HEK293 (cell line): ENCODE data around the gene KLK13.

Source experiments
- BCL11A ChIP-seq: fragments of 450-650 bp; formaldehyde crosslinking; IDR thresholded peaks from 2 replicates; pipeline ENCODE4 v1.5.1; 2016; ENCODE audit warnings: low read depth, missing biosample characterization, missing genetic modification characterization
- FEZF1 ChIP-seq: fragments of 450-650 bp; formaldehyde crosslinking; IDR thresholded peaks from 2 replicates; pipeline ENCODE4 v1.5.1; 2016; ENCODE audit warnings: missing biosample characterization, missing genetic modification characterization
- MYNN ChIP-seq: fragments of 450-650 bp; formaldehyde crosslinking; IDR thresholded peaks from 2 replicates; pipeline ENCODE4 v1.5.1; 2016; ENCODE audit warnings: missing biosample characterization, missing genetic modification characterization, borderline replicate concordance
- RBAK ChIP-seq: fragments of 450-650 bp; formaldehyde crosslinking; IDR thresholded peaks from 2 replicates; pipeline ENCODE4 v1.5.1; 2016; ENCODE audit warnings: missing biosample characterization, missing genetic modification characterization
- SP3 ChIP-seq: fragments of 450-650 bp; formaldehyde crosslinking; IDR thresholded peaks from 2 replicates; pipeline ENCODE4 v1.5.1; 2016; ENCODE audit warnings: missing biosample characterization, missing genetic modification characterization
- ZIC2 ChIP-seq: fragments of 450-650 bp; formaldehyde crosslinking; IDR thresholded peaks from 2 replicates; pipeline ENCODE4 v1.5.1; 2016; ENCODE audit warnings: missing biosample characterization, missing genetic modification characterization
- ZNF112 ChIP-seq: fragments of 450-650 bp; formaldehyde crosslinking; IDR thresholded peaks from 2 replicates; pipeline ENCODE4 v1.5.0; 2017; ENCODE audit warnings: missing biosample characterization, missing genetic modification characterization
- ZNF133 ChIP-seq: fragments of 450-650 bp; formaldehyde crosslinking; IDR thresholded peaks from 2 replicates; pipeline ENCODE4 v1.5.1; 2016; ENCODE audit warnings: missing biosample characterization, missing genetic modification characterization
- ZNF2 ChIP-seq: fragments of 450-650 bp; formaldehyde crosslinking; IDR thresholded peaks from 2 replicates; pipeline ENCODE4 v1.5.1; 2016; ENCODE audit warnings: missing biosample characterization, missing genetic modification characterization
- ZNF223 ChIP-seq: fragments of 450-650 bp; formaldehyde crosslinking; IDR thresholded peaks from 2 replicates; pipeline ENCODE4 v1.5.1; 2016; ENCODE audit warnings: missing biosample characterization, missing genetic modification characterization
- ZNF335 ChIP-seq: fragments of 450-650 bp; formaldehyde crosslinking; conservative IDR thresholded peaks from 2 replicates; pipeline ENCODE4 v1.5.1; 2016; ENCODE audit warnings: missing biosample characterization, missing genetic modification characterization
- ZNF626 ChIP-seq: fragments of 450-650 bp; sonication (Bioruptor Pico); formaldehyde crosslinking; IDR thresholded peaks from 2 replicates; pipeline ENCODE4 v1.5.1; 2018; ENCODE audit warnings: missing biosample characterization, missing genetic modification characterization, inconsistent platforms
- ZNF785 ChIP-seq: fragments of 450-650 bp; formaldehyde crosslinking; IDR thresholded peaks from 2 replicates; pipeline ENCODE4 v1.5.1; 2016; ENCODE audit warnings: missing biosample characterization, missing genetic modification characterization
- ZXDB ChIP-seq: fragments of 450-650 bp; formaldehyde crosslinking; IDR thresholded peaks from 2 replicates; pipeline ENCODE4 v1.5.1; 2016; ENCODE audit warnings: missing biosample characterization, missing genetic modification characterization
- TF ChIP-seq, protein P1 (sequence below): fragments of 450-650 bp; formaldehyde crosslinking; IDR thresholded peaks from 2 replicates; pipeline ENCODE4 v1.5.1; 2016; ENCODE audit warnings: missing biosample characterization, missing genetic modification characterization
- TF ChIP-seq, protein P2 (sequence below): fragments of 450-650 bp; formaldehyde crosslinking; IDR thresholded peaks from 2 replicates; pipeline ENCODE4 v1.5.1; 2016; ENCODE audit warnings: missing biosample characterization, missing genetic modification characterization, borderline replicate concordance
- TF ChIP-seq, protein P3 (sequence below): fragments of 450-650 bp; formaldehyde crosslinking; IDR thresholded peaks from 2 replicates; pipeline ENCODE4 v1.5.1; 2017; ENCODE audit warnings: missing biosample characterization, missing genetic modification characterization
- TF ChIP-seq, protein P4 (sequence below): fragments of 450-650 bp; formaldehyde crosslinking; IDR thresholded peaks from 2 replicates; pipeline ENCODE4 v1.5.1; 2016; ENCODE audit warnings: missing biosample characterization, missing genetic modification characterization, borderline replicate concordance
- TF ChIP-seq, protein P5 (sequence below): fragments of 450-650 bp; formaldehyde crosslinking; IDR thresholded peaks from 2 replicates; pipeline ENCODE4 v1.5.1; 2017; ENCODE audit warnings: missing biosample characterization, missing genetic modification characterization
- TF ChIP-seq, protein P6 (sequence below): fragments of 450-650 bp; formaldehyde crosslinking; IDR thresholded peaks from 2 replicates; pipeline ENCODE4 v1.5.1; 2016; ENCODE audit warnings: missing biosample characterization, missing genetic modification characterization, borderline replicate concordance

The KLK13 gene

DNA sequence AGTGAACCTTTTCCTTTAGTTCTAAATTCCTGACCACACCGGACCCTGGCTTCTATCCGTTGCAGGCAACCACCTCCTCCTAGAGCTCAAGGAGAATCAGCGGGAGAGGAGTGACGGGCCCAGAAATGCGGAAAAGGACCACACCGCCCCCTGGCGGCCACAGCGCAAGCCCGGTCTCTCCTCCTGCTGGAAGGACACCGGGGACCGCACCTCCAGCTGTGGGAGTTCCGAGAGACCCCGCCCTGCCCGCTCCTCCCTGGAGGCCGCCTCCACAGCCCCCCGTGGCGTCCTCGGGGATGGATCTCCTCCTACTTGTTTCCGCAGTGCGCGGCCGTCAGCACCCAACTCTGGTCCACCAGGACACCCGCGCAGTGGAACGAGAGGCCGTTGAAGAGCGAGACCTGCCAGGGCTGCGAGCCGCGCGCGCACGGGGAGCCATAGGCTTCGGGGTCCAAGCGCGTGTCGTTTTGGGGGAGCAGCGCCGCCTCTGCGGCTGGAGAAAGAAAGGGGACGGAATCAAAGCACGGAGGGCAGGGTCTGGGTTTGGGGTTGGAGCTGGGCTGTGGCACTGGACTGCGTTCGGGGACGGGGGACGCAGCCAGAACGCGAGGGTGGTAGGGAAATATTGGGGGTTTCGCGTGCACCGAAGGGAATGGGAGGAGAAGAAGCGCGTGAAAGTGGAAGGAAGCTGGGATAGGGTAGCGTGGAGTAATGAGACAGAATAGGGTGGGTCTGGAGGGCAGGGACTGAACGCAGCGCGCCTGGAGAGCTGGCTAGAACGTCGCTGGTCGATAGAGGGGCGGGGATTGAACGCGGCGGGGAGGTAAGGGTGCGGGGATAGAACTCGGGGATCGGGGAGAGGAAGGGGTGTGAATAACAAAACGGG, 47.9 kb downstream of the KLK13 start (continued):
- TF ChIP-seq, protein P1, sequence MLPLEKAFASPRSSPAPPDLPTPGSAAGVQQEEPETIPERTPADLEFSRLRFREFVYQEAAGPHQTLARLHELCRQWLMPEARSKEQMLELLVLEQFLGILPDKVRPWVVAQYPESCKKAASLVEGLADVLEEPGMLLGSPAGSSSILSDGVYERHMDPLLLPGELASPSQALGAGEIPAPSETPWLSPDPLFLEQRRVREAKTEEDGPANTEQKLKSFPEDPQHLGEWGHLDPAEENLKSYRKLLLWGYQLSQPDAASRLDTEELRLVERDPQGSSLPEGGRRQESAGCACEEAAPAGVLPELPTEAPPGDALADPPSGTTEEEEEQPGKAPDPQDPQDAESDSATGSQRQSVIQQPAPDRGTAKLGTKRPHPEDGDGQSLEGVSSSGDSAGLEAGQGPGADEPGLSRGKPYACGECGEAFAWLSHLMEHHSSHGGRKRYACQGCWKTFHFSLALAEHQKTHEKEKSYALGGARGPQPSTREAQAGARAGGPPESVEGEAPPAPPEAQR (tag by site-specific recombination): no peak; the same call in none of the 2 replicates
- no peak for TF ChIP-seq ZXDB (tag by site-specific recombination)
- TF ChIP-seq ZNF2 (tag by site-specific recombination): 0 out of 2 replicates have a peak, but pooled peaks have one; percentile 26
- TF ChIP-seq ZIC2 (tag by site-specific recombination): peak; percentile 81
- TF ChIP-seq, protein P2, sequence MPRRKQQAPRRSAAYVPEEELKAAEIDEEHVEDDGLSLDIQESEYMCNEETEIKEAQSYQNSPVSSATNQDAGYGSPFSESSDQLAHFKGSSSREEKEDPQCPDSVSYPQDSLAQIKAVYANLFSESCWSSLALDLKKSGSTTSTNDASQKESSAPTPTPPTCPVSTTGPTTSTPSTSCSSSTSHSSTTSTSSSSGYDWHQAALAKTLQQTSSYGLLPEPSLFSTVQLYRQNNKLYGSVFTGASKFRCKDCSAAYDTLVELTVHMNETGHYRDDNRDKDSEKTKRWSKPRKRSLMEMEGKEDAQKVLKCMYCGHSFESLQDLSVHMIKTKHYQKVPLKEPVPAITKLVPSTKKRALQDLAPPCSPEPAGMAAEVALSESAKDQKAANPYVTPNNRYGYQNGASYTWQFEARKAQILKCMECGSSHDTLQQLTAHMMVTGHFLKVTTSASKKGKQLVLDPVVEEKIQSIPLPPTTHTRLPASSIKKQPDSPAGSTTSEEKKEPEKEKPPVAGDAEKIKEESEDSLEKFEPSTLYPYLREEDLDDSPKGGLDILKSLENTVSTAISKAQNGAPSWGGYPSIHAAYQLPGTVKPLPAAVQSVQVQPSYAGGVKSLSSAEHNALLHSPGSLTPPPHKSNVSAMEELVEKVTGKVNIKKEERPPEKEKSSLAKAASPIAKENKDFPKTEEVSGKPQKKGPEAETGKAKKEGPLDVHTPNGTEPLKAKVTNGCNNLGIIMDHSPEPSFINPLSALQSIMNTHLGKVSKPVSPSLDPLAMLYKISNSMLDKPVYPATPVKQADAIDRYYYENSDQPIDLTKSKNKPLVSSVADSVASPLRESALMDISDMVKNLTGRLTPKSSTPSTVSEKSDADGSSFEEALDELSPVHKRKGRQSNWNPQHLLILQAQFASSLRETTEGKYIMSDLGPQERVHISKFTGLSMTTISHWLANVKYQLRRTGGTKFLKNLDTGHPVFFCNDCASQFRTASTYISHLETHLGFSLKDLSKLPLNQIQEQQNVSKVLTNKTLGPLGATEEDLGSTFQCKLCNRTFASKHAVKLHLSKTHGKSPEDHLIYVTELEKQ: no peak
- no peak for TF ChIP-seq MYNN (tag by site-specific recombination)
- peak; percentile 85; the same call in 1 of the 2 replicates for TF ChIP-seq ZNF785 (tag by site-specific recombination)
- TF ChIP-seq ZNF626 (tag by site-specific recombination): no peak
- TF ChIP-seq SP3 (tag by site-specific recombination): peak; percentile 92
- TF ChIP-seq ZNF133 (tag by site-specific recombination): no peak
- TF ChIP-seq, protein P3, sequence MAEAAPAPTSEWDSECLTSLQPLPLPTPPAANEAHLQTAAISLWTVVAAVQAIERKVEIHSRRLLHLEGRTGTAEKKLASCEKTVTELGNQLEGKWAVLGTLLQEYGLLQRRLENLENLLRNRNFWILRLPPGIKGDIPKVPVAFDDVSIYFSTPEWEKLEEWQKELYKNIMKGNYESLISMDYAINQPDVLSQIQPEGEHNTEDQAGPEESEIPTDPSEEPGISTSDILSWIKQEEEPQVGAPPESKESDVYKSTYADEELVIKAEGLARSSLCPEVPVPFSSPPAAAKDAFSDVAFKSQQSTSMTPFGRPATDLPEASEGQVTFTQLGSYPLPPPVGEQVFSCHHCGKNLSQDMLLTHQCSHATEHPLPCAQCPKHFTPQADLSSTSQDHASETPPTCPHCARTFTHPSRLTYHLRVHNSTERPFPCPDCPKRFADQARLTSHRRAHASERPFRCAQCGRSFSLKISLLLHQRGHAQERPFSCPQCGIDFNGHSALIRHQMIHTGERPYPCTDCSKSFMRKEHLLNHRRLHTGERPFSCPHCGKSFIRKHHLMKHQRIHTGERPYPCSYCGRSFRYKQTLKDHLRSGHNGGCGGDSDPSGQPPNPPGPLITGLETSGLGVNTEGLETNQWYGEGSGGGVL (tag by site-specific recombination): peak; percentile 54
- TF ChIP-seq ZNF112 (tag by site-specific recombination): peak; percentile 4; the same call in 1 of the 2 replicates
- TF ChIP-seq, protein P4, sequence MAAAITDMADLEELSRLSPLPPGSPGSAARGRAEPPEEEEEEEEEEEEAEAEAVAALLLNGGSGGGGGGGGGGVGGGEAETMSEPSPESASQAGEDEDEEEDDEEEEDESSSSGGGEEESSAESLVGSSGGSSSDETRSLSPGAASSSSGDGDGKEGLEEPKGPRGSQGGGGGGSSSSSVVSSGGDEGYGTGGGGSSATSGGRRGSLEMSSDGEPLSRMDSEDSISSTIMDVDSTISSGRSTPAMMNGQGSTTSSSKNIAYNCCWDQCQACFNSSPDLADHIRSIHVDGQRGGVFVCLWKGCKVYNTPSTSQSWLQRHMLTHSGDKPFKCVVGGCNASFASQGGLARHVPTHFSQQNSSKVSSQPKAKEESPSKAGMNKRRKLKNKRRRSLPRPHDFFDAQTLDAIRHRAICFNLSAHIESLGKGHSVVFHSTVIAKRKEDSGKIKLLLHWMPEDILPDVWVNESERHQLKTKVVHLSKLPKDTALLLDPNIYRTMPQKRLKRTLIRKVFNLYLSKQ: no peak
- no peak for TF ChIP-seq FEZF1 (tag by site-specific recombination)
- no peak for TF ChIP-seq BCL11A (tag by site-specific recombination)
- TF ChIP-seq RBAK (tag by site-specific recombination): no peak
- TF ChIP-seq, protein P5, sequence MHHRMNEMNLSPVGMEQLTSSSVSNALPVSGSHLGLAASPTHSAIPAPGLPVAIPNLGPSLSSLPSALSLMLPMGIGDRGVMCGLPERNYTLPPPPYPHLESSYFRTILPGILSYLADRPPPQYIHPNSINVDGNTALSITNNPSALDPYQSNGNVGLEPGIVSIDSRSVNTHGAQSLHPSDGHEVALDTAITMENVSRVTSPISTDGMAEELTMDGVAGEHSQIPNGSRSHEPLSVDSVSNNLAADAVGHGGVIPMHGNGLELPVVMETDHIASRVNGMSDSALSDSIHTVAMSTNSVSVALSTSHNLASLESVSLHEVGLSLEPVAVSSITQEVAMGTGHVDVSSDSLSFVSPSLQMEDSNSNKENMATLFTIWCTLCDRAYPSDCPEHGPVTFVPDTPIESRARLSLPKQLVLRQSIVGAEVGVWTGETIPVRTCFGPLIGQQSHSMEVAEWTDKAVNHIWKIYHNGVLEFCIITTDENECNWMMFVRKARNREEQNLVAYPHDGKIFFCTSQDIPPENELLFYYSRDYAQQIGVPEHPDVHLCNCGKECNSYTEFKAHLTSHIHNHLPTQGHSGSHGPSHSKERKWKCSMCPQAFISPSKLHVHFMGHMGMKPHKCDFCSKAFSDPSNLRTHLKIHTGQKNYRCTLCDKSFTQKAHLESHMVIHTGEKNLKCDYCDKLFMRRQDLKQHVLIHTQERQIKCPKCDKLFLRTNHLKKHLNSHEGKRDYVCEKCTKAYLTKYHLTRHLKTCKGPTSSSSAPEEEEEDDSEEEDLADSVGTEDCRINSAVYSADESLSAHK: peak; percentile 62
- no peak for TF ChIP-seq ZNF223 (tag by site-specific recombination)
- TF ChIP-seq, protein P6, sequence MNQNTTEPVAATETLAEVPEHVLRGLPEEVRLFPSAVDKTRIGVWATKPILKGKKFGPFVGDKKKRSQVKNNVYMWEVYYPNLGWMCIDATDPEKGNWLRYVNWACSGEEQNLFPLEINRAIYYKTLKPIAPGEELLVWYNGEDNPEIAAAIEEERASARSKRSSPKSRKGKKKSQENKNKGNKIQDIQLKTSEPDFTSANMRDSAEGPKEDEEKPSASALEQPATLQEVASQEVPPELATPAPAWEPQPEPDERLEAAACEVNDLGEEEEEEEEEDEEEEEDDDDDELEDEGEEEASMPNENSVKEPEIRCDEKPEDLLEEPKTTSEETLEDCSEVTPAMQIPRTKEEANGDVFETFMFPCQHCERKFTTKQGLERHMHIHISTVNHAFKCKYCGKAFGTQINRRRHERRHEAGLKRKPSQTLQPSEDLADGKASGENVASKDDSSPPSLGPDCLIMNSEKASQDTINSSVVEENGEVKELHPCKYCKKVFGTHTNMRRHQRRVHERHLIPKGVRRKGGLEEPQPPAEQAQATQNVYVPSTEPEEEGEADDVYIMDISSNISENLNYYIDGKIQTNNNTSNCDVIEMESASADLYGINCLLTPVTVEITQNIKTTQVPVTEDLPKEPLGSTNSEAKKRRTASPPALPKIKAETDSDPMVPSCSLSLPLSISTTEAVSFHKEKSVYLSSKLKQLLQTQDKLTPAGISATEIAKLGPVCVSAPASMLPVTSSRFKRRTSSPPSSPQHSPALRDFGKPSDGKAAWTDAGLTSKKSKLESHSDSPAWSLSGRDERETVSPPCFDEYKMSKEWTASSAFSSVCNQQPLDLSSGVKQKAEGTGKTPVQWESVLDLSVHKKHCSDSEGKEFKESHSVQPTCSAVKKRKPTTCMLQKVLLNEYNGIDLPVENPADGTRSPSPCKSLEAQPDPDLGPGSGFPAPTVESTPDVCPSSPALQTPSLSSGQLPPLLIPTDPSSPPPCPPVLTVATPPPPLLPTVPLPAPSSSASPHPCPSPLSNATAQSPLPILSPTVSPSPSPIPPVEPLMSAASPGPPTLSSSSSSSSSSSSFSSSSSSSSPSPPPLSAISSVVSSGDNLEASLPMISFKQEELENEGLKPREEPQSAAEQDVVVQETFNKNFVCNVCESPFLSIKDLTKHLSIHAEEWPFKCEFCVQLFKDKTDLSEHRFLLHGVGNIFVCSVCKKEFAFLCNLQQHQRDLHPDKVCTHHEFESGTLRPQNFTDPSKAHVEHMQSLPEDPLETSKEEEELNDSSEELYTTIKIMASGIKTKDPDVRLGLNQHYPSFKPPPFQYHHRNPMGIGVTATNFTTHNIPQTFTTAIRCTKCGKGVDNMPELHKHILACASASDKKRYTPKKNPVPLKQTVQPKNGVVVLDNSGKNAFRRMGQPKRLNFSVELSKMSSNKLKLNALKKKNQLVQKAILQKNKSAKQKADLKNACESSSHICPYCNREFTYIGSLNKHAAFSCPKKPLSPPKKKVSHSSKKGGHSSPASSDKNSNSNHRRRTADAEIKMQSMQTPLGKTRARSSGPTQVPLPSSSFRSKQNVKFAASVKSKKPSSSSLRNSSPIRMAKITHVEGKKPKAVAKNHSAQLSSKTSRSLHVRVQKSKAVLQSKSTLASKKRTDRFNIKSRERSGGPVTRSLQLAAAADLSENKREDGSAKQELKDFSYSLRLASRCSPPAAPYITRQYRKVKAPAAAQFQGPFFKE (tag by site-specific recombination): no peak
- peak; percentile 85 for TF ChIP-seq ZNF335 (tag by site-specific recombination)
